Suprapubic skin (tissue), 4 donors: ENCODE measurements around the gene STX8.

Experiments used
- EP300 ChIP-seq: sonication (generic); formaldehyde crosslinking; IDR thresholded peaks from one replicate; pipeline ENCODE4 v1.6.1; 2017; ENCODE audit warnings: antibody characterized with exemption
- POLR2A ChIP-seq, 2 donors: fragments of 450-650 bp; IDR thresholded peaks; one replicate each; pipeline ENCODE4 v1.6.1; 2017; ENCODE audit warnings: antibody characterized with exemption in 2 of 2, mild to moderate bottlenecking in 2 of 2, moderate library complexity in 2 of 2
- POLR2AphosphoS5 ChIP-seq, 3 donors: sonication (generic); formaldehyde crosslinking; IDR thresholded peaks; one replicate each; pipeline ENCODE4 v1.6.1; 2017; ENCODE audit warnings: antibody characterized with exemption in 3 of 3
- TF ChIP-seq, protein P1 (sequence below), 2 donors: fragments of 200-600 bp in 1 of 2; fragments of 450-650 bp in 1 of 2; sonication (generic) in 1 of 2; IDR thresholded peaks; one replicate each; pipeline ENCODE4 v1.5.1; 2016 to 2019; ENCODE audit warnings: antibody characterized with exemption in 2 of 2, mild to moderate bottlenecking in 1 of 2, moderate library complexity in 1 of 2

DNA sequence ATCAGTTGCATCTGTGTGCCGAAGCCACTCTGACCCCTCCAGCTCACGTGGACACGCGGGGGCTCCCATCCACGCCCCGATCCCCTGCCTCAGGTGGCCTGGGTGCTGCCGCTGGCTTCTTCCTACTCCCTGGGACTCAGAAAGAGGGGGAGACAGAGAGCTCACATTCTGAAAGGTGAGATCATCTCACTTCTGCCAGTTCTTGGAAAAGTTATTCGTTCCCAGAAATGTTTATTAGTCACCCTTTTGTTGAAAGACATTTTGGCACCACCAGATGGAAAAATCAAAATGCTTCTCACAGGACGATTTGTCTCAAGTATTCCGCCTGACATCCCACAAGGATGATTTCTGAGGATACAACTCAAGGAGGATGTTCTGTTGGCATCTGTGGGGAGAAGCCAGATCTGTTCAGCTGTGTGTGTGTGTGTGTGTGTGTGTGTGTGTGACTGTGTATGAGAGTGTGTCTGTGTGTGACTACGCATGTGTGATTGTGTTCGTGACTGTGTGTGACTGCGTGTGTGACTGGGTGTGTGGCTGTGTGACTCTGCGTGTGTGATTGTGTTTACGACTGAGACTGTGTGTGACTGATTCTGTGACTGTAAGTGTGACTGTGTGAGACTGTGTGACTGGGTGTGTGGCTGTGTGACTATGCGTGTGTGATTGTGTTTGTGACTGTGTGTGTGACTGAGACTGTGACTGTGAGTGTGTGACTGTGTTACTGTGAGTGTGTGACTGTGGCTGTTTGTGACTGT lies 347.0 kb downstream of the STX8 start:
- TF ChIP-seq EP300, result peak; percentile 51
- TF ChIP-seq POLR2AphosphoS5 (IDR thresholded peaks at IDR 0.05), result peak; percentile 21 to 55 (median 39)
- TF ChIP-seq, protein P1, sequence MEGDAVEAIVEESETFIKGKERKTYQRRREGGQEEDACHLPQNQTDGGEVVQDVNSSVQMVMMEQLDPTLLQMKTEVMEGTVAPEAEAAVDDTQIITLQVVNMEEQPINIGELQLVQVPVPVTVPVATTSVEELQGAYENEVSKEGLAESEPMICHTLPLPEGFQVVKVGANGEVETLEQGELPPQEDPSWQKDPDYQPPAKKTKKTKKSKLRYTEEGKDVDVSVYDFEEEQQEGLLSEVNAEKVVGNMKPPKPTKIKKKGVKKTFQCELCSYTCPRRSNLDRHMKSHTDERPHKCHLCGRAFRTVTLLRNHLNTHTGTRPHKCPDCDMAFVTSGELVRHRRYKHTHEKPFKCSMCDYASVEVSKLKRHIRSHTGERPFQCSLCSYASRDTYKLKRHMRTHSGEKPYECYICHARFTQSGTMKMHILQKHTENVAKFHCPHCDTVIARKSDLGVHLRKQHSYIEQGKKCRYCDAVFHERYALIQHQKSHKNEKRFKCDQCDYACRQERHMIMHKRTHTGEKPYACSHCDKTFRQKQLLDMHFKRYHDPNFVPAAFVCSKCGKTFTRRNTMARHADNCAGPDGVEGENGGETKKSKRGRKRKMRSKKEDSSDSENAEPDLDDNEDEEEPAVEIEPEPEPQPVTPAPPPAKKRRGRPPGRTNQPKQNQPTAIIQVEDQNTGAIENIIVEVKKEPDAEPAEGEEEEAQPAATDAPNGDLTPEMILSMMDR (IDR thresholded peaks at IDR 0.05), result no peak
- TF ChIP-seq POLR2A (IDR thresholded peaks at IDR 0.05), result no peak
